ENCODE results near the gene CRISPLD2. TPM values are rescaled to one million over a fixed set of nuclear protein-coding genes. Genes with fewer than 3 reads are reported as not detected.
A peak's percentile ranks its signal among the peaks of the same experiment; 100 is the strongest.
"Not testable (repeated sequence)": the region's sequence is repeated elsewhere in the genome, so short reads cannot be mapped to it uniquely, and the experiment has no call there.

Gene CRISPLD2
- total RNA-seq, 1 donor from 2014 or later: 0.53 TPM

GRCh38 chr16:84868829-84869472, 49.2 kb downstream of the CRISPLD2 start:
- TF ChIP-seq CTCF (IDR thresholded peaks at IDR 0.05; ENCODE audit: insufficient read depth, low read length, severe bottlenecking): no peak
- peaks cover 7% of the 10 kb centered on the region for H3K27me3 ChIP-seq (ENCODE audit: control insufficient read depth, insufficient read depth, low read length)
- DNase-seq (ENCODE audit: low read depth) (no peak), FAIRE-seq (peak; percentile 43)
- H3K36me3 ChIP-seq (ENCODE audit: control insufficient read depth, insufficient read depth, low read length): no peaks in the 10 kb centered on the region
- no peak overlapping the region for H3K4me3 ChIP-seq (ENCODE audit: low read depth, low read length)

GRCh38 chr16:84869473-84869845, 49.7 kb downstream of the CRISPLD2 start:
- TF ChIP-seq CTCF (IDR thresholded peaks at IDR 0.05; ENCODE audit: insufficient read depth, low read length, severe bottlenecking): no peak
- H3K4me3 ChIP-seq (ENCODE audit: low read depth, low read length): no peak overlapping the region
- FAIRE-seq (no peak), DNase-seq (ENCODE audit: low read depth) (no peak)
- H3K27me3 ChIP-seq (ENCODE audit: control insufficient read depth, insufficient read depth, low read length): peaks cover 7% of the 10 kb centered on the region
- H3K36me3 ChIP-seq (ENCODE audit: control insufficient read depth, insufficient read depth, low read length): no peaks in the 10 kb centered on the region

GRCh38 chr16:84872971-84873370, 53.2 kb downstream of the CRISPLD2 start:
- FAIRE-seq; H3K36me3 ChIP-seq (ENCODE audit: control insufficient read depth, insufficient read depth, low read length); H3K27me3 ChIP-seq (ENCODE audit: control insufficient read depth, insufficient read depth, low read length); DNase-seq (ENCODE audit: low read depth); H3K4me3 ChIP-seq (ENCODE audit: low read depth, low read length): not testable (repeated sequence)

- no peak for TF ChIP-seq CTCF (IDR thresholded peaks at IDR 0.05; ENCODE audit: insufficient read depth, low read length, severe bottlenecking)
- no peak overlapping the region for H3K4me3 ChIP-seq (ENCODE audit: low read depth, low read length)
- peaks cover 2% of the 10 kb centered on the region for H3K27me3 ChIP-seq (ENCODE audit: control insufficient read depth, insufficient read depth, low read length)
- no peak for FAIRE-seq
- no peak for DNase-seq (ENCODE audit: low read depth)
- no peaks in the 10 kb centered on the region for H3K36me3 ChIP-seq (ENCODE audit: control insufficient read depth, insufficient read depth, low read length)
These were observed 54.2 kb downstream of the CRISPLD2 start for GRCh38 chr16:84874004-84874435.

- TF ChIP-seq CTCF (IDR thresholded peaks at IDR 0.05; ENCODE audit: insufficient read depth, low read length, severe bottlenecking): no peak
- no peak for FAIRE-seq
- H3K36me3 ChIP-seq (ENCODE audit: control insufficient read depth, insufficient read depth, low read length): no peaks in the 10 kb centered on the region
These were observed 54.8 kb downstream of the CRISPLD2 start for GRCh38 chr16:84874553-84874952.

GRCh38 chr16:84874983-84875382, 55.2 kb downstream of the CRISPLD2 start:
- no peak for TF ChIP-seq CTCF (IDR thresholded peaks at IDR 0.05; ENCODE audit: insufficient read depth, low read length, severe bottlenecking)
- FAIRE-seq (no peak), DNase-seq (ENCODE audit: low read depth) (no peak)
- H3K4me3 ChIP-seq (ENCODE audit: low read depth, low read length): no peak overlapping the region
- no peaks in the 10 kb centered on the region for H3K36me3 ChIP-seq (ENCODE audit: control insufficient read depth, insufficient read depth, low read length)
- H3K27me3 ChIP-seq (ENCODE audit: control insufficient read depth, insufficient read depth, low read length): no peaks in the 10 kb centered on the region

More at GRCh38 chr16:84874553-84874952, 54.8 kb downstream of the CRISPLD2 start:
- no peak for DNase-seq (ENCODE audit: low read depth)
- Histone ChIP-seq H3K4me3 (ENCODE audit: low read depth, low read length) (no peak overlapping the region), H3K27me3 (ENCODE audit: control insufficient read depth, insufficient read depth, low read length) (no peaks in the 10 kb centered on the region)

Measured in bronchial epithelial cell (primary cell).